Measurements from ENCODE around the gene HSPA1A. TPM values are rescaled to one million over a fixed set of nuclear protein-coding genes. Genes with fewer than 3 reads are reported as not detected.

Gene HSPA1A
- total and polyA plus RNA-seq, 9 of the 15 experiments (the other 6 are each of a cell fraction or from before 2014, with no cell fraction given), result 2.2 to 273 (median 107) TPM

GRCh38 chr6:31769684-31770371 lies 45.5 kb upstream of the HSPA1A start (continued):
- TF ChIP-seq HNRNPL (IDR thresholded peaks at IDR 0.05; ENCODE audit: low read depth, low read length) (no peak), EGR1 (conservative IDR thresholded peaks at IDR 0.05) (peak; percentile 14; the same call in 1 of the 2 replicates), EZH2 (IDR thresholded peaks at IDR 0.05; ENCODE audit: borderline replicate concordance, low read depth, low read length) (no peak), SFPQ (IDR thresholded peaks at IDR 0.05; ENCODE audit: low read depth, low read length) (no peak), ZNF274 (IDR thresholded peaks at IDR 0.05; ENCODE audit: borderline replicate concordance, low read depth, low read length) (no peak), MYC (IDR thresholded peaks at IDR 0.05; ENCODE audit: low read depth, low read length) (peak; percentile 65), MYC (CRISPR knock-in tag; IDR thresholded peaks at IDR 0.05; ENCODE audit: borderline replicate concordance, low read depth) (no peak; the same call in 1 of the 2 replicates), NFIX (CRISPR knock-in tag; IDR thresholded peaks at IDR 0.05; ENCODE audit: low read depth) (no peak), YBX1 (IDR thresholded peaks at IDR 0.05) (no peak), FOSL1 (tag; conservative IDR thresholded peaks at IDR 0.05) (peak; percentile 47; the same call in 1 of the 2 replicates), ZNF24 (IDR thresholded peaks at IDR 0.05) (peak; percentile 66; the same call in 1 of the 2 replicates), THAP7 (CRISPR knock-in tag; IDR thresholded peaks at IDR 0.05) (no peak), ZBTB7A (IDR thresholded peaks at IDR 0.05; ENCODE audit: borderline replicate concordance, control insufficient read depth, low read depth, low read length) (peak; percentile 79; the same call in 1 of the 2 replicates), SRF (CRISPR knock-in tag; IDR thresholded peaks at IDR 0.05) (peak in 1 of 2 experiments; percentile 51; a peak in 1 of 4 replicates), ELF1 (tag; IDR thresholded peaks at IDR 0.05) (no peak), HDAC3 (IDR thresholded peaks at IDR 0.05; ENCODE audit: borderline replicate concordance, partially characterized antibody) (no peak), SMC3 (conservative IDR thresholded peaks at IDR 0.05; ENCODE audit: insufficient read depth, low read depth, low read length) (peak; percentile 99), RBM25 (IDR thresholded peaks at IDR 0.05; ENCODE audit: low read depth, low read length, severe bottlenecking) (no peak), CBX8 (IDR thresholded peaks at IDR 0.05; ENCODE audit: borderline replicate concordance, extremely low read depth, low read depth, low read length, poor library complexity, severe bottlenecking) (no peak), HNRNPLL (IDR thresholded peaks at IDR 0.05; ENCODE audit: low read depth, low read length, poor library complexity, severe bottlenecking) (no peak), MLX (CRISPR knock-in tag; conservative IDR thresholded peaks at IDR 0.05) (peak in 1 of 2 experiments; percentile 89; a peak in 1 of 4 replicates), LEF1 (IDR thresholded peaks at IDR 0.05) (no peak), HNRNPUL1 (IDR thresholded peaks at IDR 0.05; ENCODE audit: low read length) (no peak)
